HG03280 (cell line): ENCODE measurements around the gene SEC61A2.

Experiments
- ATAC-seq: cut with Tn5 transposase; IDR thresholded peaks from one replicate; pipeline ENCODE4 v1.9.1; 2021; ENCODE audit warnings: mild to moderate bottlenecking, moderate library complexity; ENCODE audit not compliant: unreplicated experiment

Gene SEC61A2

GRCh38 chr10:12195603-12196506 is 66.4 kb downstream of the SEC61A2 start, which contains the start of the genes CDC123 and NUDT5:
Gene CDC123, plus strand, starts transcription at chr10:12196188. Its CDS starts 58 bp downstream, at chr10:12196246.
Gene NUDT5, minus strand, starts transcription at chr10:12195891. Its CDS starts 9,600 bp downstream, at chr10:12186291.
- ATAC-seq: peak; percentile 93

DNA sequence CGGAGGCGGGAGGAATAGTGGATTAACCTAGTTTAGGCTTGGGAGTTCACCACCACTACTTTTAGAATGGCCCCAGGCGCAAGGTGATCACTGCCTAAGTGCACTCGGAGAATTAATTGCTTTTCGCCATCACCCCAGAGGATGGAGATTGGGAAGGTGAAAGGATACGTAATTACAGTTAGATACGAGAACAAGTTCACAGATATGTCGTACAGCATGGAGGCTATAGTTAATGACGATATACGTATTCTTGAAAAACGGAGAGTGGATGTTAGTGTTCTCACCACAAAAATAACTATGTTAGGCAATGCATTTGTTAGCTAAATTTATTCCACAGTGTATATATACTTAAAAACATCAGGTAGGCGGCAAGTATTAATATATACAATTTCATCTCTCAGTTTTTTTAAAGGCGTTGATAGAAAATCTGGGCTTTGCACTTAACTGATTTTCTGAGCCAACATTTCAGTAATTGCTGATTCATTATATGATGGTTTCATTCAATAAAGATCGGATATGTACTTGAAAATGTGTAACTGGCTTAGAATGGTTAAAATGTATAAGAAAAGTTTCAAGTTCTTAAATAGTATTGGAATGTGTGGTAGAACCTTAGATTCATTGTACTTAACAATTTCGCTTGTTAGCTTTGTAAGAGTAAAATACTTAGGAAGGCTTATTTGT is 67.2 kb downstream of the SEC61A2 start:
- no peak for ATAC-seq

DNA sequence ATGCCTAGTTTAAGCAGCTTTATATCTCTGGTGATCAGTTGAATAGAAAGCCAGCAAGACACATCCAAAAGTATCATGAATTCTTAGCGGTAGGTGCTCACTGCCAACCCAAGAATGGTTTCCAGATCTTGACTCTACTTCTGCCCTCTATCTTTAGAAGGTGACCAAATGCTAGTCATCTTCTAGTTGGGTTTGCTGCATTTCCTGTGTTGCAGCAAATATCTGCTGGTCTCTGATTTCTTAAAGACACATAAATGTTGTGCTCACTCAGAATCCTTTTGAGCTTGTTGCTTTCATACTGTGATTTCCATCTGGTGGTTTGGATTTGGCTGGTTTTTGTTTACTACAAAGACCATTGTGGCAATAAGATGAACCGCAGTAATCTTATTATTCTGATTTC is 68.7 kb downstream of the SEC61A2 start:
- ATAC-seq: no peak

DNA sequence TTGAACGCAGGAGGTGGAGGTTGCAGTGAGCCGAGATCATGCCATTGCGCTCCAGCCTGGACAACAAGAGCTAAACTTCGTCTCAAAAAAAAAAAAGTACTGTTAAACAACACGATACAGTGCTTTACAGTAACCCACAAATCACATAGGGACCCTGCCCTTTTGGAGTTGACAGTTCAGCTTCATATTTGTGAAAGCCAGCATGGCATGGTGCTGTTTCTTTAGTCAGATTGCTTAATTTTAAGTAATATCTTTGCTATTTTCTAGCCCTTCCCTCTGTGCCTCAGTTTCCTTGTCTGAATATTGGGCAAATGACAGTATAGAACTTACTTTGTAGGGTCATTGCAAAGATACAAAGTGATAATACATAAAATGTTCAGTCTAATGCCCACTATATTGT is 71.4 kb downstream of the SEC61A2 start:
- ATAC-seq: no peak

GRCh38 chr10:12201543-12201942 is 72.1 kb downstream of the SEC61A2 start:
- no peak for ATAC-seq

GRCh38 chr10:12202226-12202625 is 72.7 kb downstream of the SEC61A2 start:
- ATAC-seq: no peak

- ATAC-seq: no peak
Observed at GRCh38 chr10:12205082-12205481, 75.6 kb downstream of the SEC61A2 start.

- no peak for ATAC-seq
Observed at GRCh38 chr10:12207114-12207513, 77.6 kb downstream of the SEC61A2 start.

GRCh38 chr10:12208460-12208859 is 79.0 kb downstream of the SEC61A2 start:
- no peak for ATAC-seq

GRCh38 chr10:12212454-12212853 is 83.0 kb downstream of the SEC61A2 start:
- no peak for ATAC-seq

DNA sequence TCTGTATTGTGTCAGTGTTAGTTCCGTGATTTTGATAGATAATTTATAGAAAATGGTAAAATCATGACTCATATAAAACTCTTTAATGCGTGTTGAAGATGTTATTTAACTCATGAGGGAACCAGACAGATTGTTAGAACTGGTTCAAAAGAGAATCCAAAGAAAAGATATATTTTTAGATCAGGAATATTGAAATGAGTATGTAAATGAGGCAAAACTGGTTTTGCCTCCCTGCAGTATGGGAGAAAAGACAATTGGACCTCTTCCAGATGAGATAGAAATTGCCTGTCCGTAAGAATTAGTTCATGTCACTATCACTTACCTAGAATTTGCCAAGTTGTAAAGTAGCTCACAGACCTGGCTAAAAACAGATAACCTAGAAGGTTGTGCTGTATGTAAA is 84.1 kb downstream of the SEC61A2 start:
- ATAC-seq: no peak

DNA sequence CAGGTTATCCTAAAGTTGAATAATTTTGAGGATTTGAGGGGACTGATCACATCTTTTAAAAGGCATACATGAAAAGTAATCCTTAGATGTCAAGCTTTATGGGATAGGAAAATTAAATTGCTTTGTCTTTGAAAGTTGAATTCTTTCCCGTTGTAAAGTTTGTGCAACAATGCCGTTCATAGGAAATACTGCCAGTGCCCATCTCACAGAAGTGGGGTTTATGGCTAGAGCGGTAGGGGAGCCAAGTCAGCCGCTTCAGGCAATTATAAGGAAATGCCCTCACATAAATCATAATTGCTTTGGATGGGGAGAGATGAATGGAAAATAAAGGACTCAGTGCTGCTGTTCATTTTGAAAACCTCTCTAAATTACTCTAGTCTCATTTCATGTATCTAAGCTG is 84.6 kb downstream of the SEC61A2 start:
- ATAC-seq: no peak

GRCh38 chr10:12214763-12215218 is 85.3 kb downstream of the SEC61A2 start:
- no peak for ATAC-seq
